HG02943 (cell line): Measurements from ENCODE around the gene BBS9.
"Not testable (repeated sequence)": the region's sequence is repeated elsewhere in the genome, so short reads cannot be mapped to it uniquely, and the experiment has no call there.

Experiments
- ATAC-seq: cut with Tn5 transposase; IDR thresholded peaks from one replicate; pipeline ENCODE4 v1.9.1; 2021; ENCODE audit warnings: mild to moderate bottlenecking, low read depth, moderate library complexity; ENCODE audit not compliant: unreplicated experiment

The BBS9 gene

GRCh38 chr7:33192695-33193291 is 63.4 kb downstream of the BBS9 start:
- ATAC-seq: no peak

DNA sequence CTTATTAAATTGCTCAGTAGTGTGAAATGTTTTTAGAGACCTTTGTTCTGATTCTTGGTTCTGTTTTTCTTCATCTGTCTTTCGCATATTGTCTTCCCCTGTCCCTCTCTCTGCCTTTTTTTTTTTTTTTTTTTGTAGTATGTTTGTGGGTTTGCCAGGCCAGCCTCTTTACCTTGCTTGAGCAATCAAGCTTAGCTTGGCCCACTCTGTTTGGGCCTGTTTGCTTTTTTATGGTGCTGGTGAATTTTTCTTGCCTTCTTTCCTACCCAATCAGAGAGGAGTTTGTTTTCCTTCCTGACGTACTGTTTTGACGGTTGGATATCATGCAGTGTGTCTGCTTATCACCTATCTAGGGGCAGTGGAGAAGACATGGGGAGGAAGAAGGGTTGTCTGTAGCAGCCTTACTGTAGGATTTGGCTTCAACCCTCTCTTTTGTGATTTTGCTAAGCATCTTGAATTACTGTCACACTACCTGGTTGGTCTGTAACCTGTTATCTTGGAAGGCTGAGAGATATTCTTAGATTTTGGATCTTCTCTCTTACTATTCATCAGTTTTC is 64.0 kb downstream of the BBS9 start:
- no peak for ATAC-seq

DNA sequence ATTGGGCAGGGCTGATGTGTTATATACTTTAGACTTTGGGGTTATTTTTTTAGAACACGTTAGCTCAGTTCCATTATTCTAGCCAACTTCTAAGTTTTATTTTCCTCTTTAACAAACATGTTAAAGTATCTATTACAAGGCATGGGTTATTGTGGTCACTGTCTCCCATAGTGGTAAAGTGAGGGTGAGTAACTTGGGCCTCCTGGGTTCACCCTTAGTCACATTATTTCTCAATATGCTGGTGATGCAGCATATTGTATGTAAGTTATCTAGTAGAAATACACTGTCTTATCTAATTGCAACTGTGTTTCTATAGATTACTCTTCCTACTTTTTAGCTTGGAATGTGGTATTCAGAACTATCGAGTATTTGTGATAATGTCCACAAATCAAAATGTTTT is 65.9 kb downstream of the BBS9 start:
- ATAC-seq: no peak

DNA sequence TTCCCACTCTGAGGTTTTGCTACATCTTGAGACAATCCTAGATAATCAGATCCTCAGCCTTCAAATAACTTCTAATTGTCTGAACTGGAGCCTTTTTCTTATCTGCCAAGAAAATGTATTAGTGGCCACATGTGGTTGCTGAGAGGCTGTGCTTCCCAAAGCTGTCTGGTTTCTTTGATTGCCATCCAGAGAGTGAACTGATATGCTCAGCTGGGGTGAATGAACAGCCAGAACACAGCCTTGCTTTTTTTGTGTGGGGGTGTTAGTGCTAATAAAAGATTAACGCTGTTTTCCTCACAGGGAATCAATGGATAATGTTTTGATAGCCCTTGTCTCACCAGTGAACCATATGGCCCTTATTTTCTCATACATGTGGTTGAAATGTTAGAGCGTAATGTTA is 66.9 kb downstream of the BBS9 start:
- ATAC-seq: no peak

DNA sequence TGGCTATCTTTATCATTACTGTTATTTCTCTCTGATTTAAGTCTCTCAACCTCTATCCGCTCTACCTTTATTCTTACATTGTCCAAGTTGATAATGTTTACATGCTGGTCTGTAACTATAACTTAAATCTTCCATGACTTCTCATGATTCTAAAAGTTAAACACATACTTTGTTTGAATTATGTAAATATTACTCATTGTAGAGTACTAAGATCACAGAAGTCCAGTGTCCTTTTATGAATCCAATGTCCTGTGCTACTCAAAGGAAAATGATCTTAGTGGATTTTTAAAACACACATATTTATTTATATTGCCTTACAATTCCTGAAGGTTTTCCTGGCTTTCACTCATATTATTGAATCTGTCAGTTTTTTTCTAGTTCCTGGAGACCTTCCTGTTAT is 70.9 kb downstream of the BBS9 start:
- no peak for ATAC-seq

GRCh38 chr7:33201821-33202220 is 72.5 kb downstream of the BBS9 start:
- ATAC-seq: no peak

DNA sequence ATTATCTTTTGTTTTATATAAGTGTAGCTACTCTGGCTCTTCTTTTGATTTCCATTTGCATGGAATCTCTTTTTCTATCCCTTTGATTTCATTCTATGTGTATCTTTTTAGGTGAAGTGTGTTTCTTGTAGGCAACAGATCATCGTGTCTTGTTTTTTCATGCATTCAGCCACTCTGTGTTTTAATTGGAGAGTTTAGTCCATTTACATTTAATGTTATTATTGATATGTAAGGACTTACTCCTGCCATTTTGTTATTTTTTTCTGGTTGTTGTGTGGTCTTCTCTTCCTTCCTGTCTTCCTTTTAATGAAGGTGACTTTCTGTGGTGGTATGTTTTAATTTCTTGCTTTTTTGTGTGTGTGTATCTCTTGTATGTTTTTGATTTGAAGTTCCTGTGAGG is 81.6 kb downstream of the BBS9 start:
- ATAC-seq: no peak

GRCh38 chr7:33212144-33212543 is 82.8 kb downstream of the BBS9 start:
- ATAC-seq: no peak

GRCh38 chr7:33215992-33216391 is 86.6 kb downstream of the BBS9 start:
- no peak for ATAC-seq

- ATAC-seq: no peak
These were observed 88.2 kb downstream of the BBS9 start for GRCh38 chr7:33217595-33217994.

GRCh38 chr7:33218841-33219535 is 89.6 kb downstream of the BBS9 start:
- not testable (repeated sequence) for ATAC-seq

- no peak for ATAC-seq
These were observed 90.9 kb downstream of the BBS9 start for GRCh38 chr7:33220231-33220630.

DNA sequence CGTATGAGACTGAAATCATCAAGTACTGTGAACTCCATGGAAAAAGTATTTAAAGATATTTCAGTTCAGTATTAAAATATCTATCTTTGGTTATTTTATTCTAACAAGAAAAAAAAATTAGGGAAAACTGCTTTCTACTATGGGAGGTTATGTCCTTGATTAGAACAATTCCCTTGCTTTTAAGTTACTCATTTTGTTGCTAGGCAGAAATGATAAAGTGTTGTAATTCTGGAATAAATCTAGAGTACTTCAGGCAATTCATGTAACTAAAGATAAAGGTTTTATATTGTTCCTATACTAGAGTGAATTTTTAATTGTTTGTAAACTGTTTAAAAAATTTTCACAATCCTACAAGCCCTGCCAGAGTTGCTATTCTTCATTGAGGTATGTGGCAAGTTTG is 92.0 kb downstream of the BBS9 start:
- no peak for ATAC-seq

DNA sequence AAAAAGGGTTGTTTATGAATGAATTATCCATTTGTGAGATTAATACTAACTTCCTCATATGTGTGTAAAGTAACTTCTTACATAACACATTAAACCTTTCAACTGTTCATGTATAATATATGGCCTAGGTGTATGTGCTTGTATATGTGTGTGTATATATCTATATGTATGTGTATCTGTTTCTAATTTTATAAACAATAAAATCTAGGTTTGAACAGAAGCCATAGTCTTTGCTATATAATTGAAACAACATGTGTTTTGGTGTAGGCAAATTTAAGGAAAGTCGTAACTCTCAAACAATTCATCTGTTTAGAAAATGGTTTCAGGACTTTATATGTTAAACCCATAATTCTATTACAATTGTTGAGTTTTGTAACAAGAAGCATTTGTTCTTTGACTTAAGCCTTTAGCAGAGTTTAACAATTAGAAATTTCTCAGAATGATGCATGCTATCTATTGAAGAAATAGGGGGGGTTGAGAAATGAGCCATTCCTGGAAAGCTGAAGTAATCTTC is 103.3 kb downstream of the BBS9 start:
- ATAC-seq: no peak

- ATAC-seq: no peak
These were observed 104.3 kb downstream of the BBS9 start for GRCh38 chr7:33233659-33234058.

GRCh38 chr7:33237036-33237435 is 107.7 kb downstream of the BBS9 start:
- no peak for ATAC-seq

- ATAC-seq: no peak
These were observed 114.0 kb downstream of the BBS9 start for GRCh38 chr7:33243319-33243881.

DNA sequence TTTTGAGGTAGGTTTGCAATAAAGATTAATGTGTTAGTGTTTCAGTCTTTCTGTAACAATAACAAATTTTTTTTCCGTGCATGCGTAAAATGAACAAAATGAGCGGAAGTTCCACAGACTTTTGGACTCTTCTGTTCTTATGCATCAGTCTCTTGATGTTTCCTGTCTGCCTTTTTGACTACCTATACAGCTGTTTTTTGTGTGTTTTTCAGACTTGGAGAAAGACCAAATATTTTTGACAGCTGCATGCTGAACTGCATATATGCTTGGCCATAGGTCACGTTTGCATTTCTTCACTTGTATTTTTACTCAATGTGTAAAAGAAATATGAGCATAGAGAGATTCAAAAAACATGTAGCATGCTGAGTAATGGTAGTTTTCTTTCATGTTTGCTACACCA is 119.3 kb downstream of the BBS9 start:
- ATAC-seq: no peak

DNA sequence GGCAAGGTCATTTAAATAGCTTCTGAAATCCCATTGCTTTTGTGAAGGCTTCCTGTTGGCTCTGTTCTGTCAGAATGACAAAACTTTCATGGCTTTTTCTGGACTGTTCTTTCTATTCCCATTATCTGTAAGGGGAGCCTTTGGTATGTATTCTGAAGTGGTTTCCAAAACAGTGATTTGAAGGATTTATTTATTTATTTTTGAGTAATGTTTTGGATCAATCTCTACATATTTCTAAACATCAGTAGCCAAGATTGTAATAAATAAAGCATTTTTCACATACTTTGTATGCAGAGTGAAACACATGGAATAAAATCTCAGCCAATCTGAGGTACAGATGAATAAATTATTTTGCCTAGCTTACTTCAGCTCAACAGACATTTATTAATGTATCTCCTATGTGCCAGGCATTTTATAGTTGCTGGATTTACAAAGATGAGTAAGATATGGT is 121.1 kb downstream of the BBS9 start:
- ATAC-seq: no peak

GRCh38 chr7:33251301-33251700 is 121.9 kb downstream of the BBS9 start:
- ATAC-seq: no peak

GRCh38 chr7:33258491-33258951 is 129.2 kb downstream of the BBS9 start:
- no peak for ATAC-seq
